ENCODE data around the gene NAPSA.
A peak's percentile ranks its signal among the peaks of the same experiment; 100 is the strongest.

- no peak for TF ChIP-seq CTCF (IDR thresholded peaks at IDR 0.05)
- peak; percentile 73 for TF ChIP-seq POLR2A (IDR thresholded peaks at IDR 0.05)
Measured at GRCh38 chr19:50329146-50329925, 36.1 kb downstream of the NAPSA start, which contains the start of gene KCNC3.

All from right lobe of liver (tissue), 4 donors.